Cortex of kidney (tissue), 1 donor: ENCODE results near the gene NAPSA.

Source experiments
- DNase-seq: peaks from one replicate; lab custom pipeline; 2025; lab: John Stamatoyannopoulos, UW

The NAPSA gene

GRCh38 chr19:50315773-50316448, 49.5 kb downstream of the NAPSA start:
- DNase-seq, result no peak

GRCh38 chr19:50314724-50315708, 50.4 kb downstream of the NAPSA start:
- no peak for DNase-seq

GRCh38 chr19:50313812-50314536, 51.5 kb downstream of the NAPSA start:
- no peak for DNase-seq

DNA sequence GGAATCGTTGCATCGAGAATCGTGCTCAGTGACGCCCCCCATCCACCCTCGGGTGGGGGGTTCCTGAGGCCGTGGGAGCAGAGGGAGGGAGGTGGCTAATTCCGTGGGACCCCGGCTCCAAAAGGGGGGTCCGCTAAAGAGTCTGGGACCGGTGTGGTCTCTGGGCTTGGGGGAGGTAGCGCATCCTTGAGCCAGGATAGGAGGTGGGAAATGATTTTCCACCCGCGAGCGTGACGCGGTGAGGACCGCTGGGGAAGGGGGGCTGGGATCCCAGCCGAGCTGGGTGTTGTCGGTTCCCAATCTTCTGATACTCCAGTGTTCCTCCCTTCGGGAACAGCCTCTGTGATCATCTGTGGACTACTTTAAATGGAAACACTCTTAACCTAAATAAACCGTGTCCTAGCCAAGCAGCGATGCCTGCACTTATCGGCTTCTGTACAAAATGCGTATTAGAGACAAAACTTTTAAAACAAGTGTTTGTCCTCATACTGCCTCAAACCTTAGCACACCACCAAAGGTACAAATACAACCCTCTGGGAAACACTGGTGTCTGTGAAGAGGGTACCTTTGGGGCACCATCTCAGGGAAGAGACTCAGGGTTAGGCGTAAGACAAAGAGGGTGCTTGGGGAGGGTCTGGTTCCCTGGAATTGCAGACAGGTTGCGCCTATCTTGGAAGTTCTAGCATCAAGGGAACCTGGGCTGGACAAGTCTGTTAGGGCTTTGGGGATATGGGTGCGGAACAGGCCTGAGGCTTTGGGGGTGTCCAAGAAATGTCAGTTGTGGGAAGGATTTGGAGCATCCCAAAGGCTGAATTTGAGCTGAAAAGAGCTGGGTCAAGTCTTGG, 52.2 kb downstream of the NAPSA start:
- no peak for DNase-seq

DNA sequence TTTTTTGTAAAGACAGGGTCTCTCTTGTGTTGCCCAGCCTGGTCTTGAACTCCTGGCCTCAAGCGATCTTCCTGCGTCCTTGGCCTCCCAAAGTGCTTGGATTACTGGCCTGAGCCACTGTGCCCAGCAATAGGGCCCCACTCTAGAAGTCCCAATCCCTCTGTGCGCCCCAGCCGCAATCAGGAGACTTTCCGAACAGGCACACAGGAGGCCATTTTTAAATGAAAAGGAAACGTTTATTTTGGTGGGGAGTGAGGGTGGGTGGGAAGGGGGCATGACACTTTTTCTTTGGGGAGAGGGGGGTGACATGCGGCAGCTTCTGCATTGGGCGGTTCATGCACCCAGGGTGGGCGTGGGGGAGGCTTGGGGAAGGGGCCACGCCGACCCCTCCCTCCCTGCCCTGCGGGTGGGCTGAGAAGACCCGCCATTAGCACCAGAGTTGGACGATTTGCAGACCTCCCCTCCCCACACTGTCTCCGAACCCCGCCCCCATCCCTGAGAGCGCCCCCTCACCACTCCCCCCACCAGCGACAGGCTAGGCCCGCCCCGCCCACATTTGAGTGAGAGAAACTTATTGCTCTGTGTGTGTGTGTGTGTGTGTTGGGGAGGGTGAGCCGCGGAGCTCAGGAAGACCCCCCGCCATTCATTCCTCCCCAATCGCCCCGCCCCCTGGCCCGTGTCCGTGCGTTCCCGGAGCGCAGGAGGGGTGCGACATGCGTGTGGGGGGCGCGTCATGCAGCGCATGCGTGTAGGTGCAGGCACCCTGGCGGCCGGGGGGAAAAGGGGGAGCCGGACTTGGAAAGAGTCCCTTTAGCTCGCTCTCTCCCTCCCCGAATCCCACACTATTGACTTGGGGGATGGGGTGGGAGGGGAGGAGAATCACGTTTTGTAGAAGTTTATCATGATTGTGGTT, 53.5 kb downstream of the NAPSA start:
- DNase-seq, result no peak

- no peak for DNase-seq
Observed at GRCh38 chr19:50310759-50311465, 54.5 kb downstream of the NAPSA start.

GRCh38 chr19:50309396-50310125, 55.9 kb downstream of the NAPSA start:
- no peak for DNase-seq

DNA sequence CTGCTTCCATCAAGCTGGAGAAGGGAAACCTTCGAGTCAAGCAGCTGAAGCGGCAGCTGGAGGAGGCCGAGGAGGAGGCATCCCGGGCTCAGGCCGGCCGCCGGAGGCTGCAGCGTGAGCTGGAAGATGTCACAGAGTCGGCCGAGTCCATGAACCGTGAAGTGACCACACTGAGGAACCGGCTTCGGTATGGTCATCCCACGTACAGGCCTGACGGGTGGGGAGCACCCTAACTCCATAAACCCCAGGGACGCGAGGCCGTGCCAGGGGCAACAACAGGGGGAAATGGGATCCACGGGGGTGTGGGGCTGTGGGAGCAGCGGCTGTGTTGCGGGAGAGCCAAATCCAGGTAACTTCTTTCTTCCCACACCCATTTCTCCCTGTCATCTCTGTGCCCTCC, 56.4 kb downstream of the NAPSA start:
- DNase-seq, result no peak
